ENCODE data around the gene UQCC2.

DNA sequence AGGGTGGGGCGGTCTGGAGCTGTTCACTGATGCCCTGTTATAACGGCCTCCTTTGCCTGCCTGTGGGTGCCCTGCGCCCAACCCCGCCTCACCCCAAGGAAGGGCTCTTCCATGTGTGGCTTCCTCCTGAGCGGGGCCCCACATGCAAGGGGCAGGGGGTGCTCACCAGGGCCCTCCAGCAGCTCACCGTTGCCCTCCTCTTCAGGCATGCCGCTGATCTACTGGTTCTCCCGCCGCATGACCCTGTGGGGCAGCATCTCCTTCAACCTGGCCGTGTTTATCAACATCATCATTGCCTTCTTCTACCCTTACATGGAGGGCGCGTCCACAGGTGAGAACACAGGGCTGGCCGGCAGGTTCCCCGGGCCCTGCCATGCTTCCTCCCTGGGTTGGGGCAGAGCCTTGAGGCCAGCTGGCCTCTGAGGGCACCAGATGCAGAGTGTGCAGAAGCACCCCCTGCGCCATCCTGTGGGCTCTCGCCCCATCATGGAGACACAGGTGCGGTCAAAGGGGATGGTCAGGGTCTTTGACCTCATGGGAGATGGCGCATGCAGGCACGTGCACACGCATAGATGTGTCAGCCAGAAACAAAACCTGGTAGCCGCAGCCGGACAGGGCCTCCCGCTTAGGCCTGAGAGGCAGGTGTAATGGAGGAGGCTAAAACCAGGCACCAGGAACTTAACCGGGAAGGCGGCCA is 22.9 kb downstream of the UQCC2 start:
- TF ChIP-seq, protein P1, sequence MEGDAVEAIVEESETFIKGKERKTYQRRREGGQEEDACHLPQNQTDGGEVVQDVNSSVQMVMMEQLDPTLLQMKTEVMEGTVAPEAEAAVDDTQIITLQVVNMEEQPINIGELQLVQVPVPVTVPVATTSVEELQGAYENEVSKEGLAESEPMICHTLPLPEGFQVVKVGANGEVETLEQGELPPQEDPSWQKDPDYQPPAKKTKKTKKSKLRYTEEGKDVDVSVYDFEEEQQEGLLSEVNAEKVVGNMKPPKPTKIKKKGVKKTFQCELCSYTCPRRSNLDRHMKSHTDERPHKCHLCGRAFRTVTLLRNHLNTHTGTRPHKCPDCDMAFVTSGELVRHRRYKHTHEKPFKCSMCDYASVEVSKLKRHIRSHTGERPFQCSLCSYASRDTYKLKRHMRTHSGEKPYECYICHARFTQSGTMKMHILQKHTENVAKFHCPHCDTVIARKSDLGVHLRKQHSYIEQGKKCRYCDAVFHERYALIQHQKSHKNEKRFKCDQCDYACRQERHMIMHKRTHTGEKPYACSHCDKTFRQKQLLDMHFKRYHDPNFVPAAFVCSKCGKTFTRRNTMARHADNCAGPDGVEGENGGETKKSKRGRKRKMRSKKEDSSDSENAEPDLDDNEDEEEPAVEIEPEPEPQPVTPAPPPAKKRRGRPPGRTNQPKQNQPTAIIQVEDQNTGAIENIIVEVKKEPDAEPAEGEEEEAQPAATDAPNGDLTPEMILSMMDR (IDR thresholded peaks at IDR 0.05): no peak
- TF ChIP-seq POLR2A (IDR thresholded peaks at IDR 0.05): no peak
